Neural cell (in vitro differentiated cells): ENCODE results near the gene TMEM132E. TPM values are rescaled to one million over a fixed set of nuclear protein-coding genes. Genes with fewer than 3 reads are reported as not detected.

Source experiments
- H2AFZ ChIP-seq: fragments of 200-600, 300-800 bp; sonication (generic), shearing (Covaris generic); 2 replicates; pipeline ENCODE4 v1.6.0; 2014; ENCODE audit warnings: low read depth, mild to moderate bottlenecking, antibody characterized with exemption, low read length, moderate library complexity
- H3F3A ChIP-seq: fragments of 200-600 bp; shearing (Covaris generic); 2 replicates; pipeline ENCODE4 v1.6.1; 2016; ENCODE audit warnings: mild to moderate bottlenecking, moderate library complexity, mixed read lengths, antibody characterized with exemption, low read length; ENCODE audit not compliant: insufficient read depth, poor library complexity, severe bottlenecking
- H3K27ac ChIP-seq: fragments of 200-600, 300-800 bp; sonication (generic), shearing (Covaris generic); 2 replicates; pipeline ENCODE4 v1.5.1; 2014; ENCODE audit warnings: mild to moderate bottlenecking, low read length, moderate library complexity
- H3K27me3 ChIP-seq: fragments of 300-800, 200-600 bp; sonication (generic), shearing (Covaris generic); 2 replicates; pipeline ENCODE4 v1.6.0; 2014; ENCODE audit warnings: mild to moderate bottlenecking, low read depth, low read length, moderate library complexity; ENCODE audit not compliant: insufficient read depth
- H3K36me3 ChIP-seq: fragments of 300-800, 200-600 bp; sonication (generic), shearing (Covaris generic); 2 replicates; pipeline ENCODE4 v1.5.1; 2014; ENCODE audit warnings: mild to moderate bottlenecking, antibody characterized with exemption, low read length, moderate library complexity; ENCODE audit not compliant: insufficient read depth
- H3K4me2 ChIP-seq: fragments of 300-800, 200-600 bp; sonication (generic), shearing (Covaris generic); 2 replicates; pipeline ENCODE4 v1.6.0; 2014; ENCODE audit warnings: mild to moderate bottlenecking, low read length
- H3K4me3 ChIP-seq: fragments of 300-800, 200-600 bp; sonication (generic), shearing (Covaris generic); 2 replicates; pipeline ENCODE4 v1.5.1; 2014; ENCODE audit warnings: mild to moderate bottlenecking, low read length, moderate library complexity
- H3K79me2 ChIP-seq: fragments of 200-600 bp; shearing (Covaris generic); replicated peaks from 2 replicates; pipeline ENCODE4 v1.6.0; 2014; ENCODE audit warnings: mild to moderate bottlenecking, low read length, moderate library complexity; ENCODE audit not compliant: insufficient read depth
- H3K9ac ChIP-seq: fragments of 300-800, 200-600 bp; sonication (generic), shearing (Covaris generic); 2 replicates; pipeline ENCODE4 v1.6.1; 2016; ENCODE audit warnings: mild to moderate bottlenecking, low read length, mixed read lengths
- H3K9me2 ChIP-seq: fragments of 200-600 bp; shearing (Covaris generic); 2 replicates; pipeline ENCODE4 v1.6.1; 2016; ENCODE audit warnings: mild to moderate bottlenecking, low read length, mixed read lengths; ENCODE audit not compliant: insufficient read depth
- H3K9me3 ChIP-seq: fragments of 200-600, 300-800 bp; sonication (generic), shearing (Covaris generic); 2 replicates; pipeline ENCODE4 v1.6.1; 2016; ENCODE audit warnings: mild to moderate bottlenecking, mixed run types, low read length, moderate library complexity, mixed read lengths
- H4K20me1 ChIP-seq: fragments of 200-600 bp; shearing (Covaris generic); 2 replicates; pipeline ENCODE4 v1.6.1; 2016; ENCODE audit warnings: mild to moderate bottlenecking, mixed run types; ENCODE audit not compliant: insufficient read depth
- EP300 ChIP-seq: fragments of 450-650 bp; conservative IDR thresholded peaks from 2 replicates; pipeline ENCODE4 v1.6.1; 2014; ENCODE audit warnings: antibody characterized with exemption, mild to moderate bottlenecking, moderate library complexity; ENCODE audit not compliant: poor library complexity, severe bottlenecking
- EZH2 ChIP-seq: fragments of 200-600, 300-800 bp; shearing (Covaris generic), sonication (generic); IDR thresholded peaks from 2 replicates; pipeline ENCODE4 v1.6.1; 2014; ENCODE audit warnings: antibody characterized with exemption, low read length, borderline replicate concordance, mild to moderate bottlenecking; ENCODE audit not compliant: insufficient read depth, poor library complexity, severe bottlenecking
- MXI1 ChIP-seq: fragments of 450-650 bp; conservative IDR thresholded peaks from 2 replicates; pipeline ENCODE4 v1.6.1; 2014; ENCODE audit warnings: antibody characterized with exemption, mild to moderate bottlenecking; ENCODE audit not compliant: poor library complexity, severe bottlenecking
- POLR2AphosphoS5 ChIP-seq: IDR thresholded peaks from 2 replicates; pipeline ENCODE4 v1.6.1; 2012
- RAD21 ChIP-seq: fragments of 450-650 bp; conservative IDR thresholded peaks from 2 replicates; pipeline ENCODE4 v1.6.1; 2014; ENCODE audit warnings: antibody characterized with exemption, mild to moderate bottlenecking, moderate library complexity
- SMC3 ChIP-seq: fragments of 450-650 bp; conservative IDR thresholded peaks from 2 replicates; pipeline ENCODE4 v1.6.1; 2014; ENCODE audit warnings: antibody characterized with exemption, mild to moderate bottlenecking, moderate library complexity; ENCODE audit not compliant: poor library complexity
- TAF1 ChIP-seq: IDR thresholded peaks from 2 replicates; pipeline ENCODE4 v1.6.1; 2012; ENCODE audit warnings: low read depth
- polyA plus RNA-seq: library from polyadenylated mRNA; depleted of rRNA; stranded (reverse); fragments of >200 nt; gene quantifications from 2 replicates; pipeline ENCODE4 v1.2.3, GENCODE V29; 2014
- TF ChIP-seq, protein P1 (sequence below): IDR thresholded peaks from 2 replicates; pipeline ENCODE4 v1.6.1; 2012; ENCODE audit warnings: borderline replicate concordance
- TF ChIP-seq, protein P2 (sequence below): fragments of 450-650 bp; IDR thresholded peaks from 2 replicates; pipeline ENCODE4 v1.5.1; 2014; ENCODE audit warnings: antibody characterized with exemption, mild to moderate bottlenecking, moderate library complexity; ENCODE audit not compliant: poor library complexity, severe bottlenecking

TMEM132E gene
- polyA plus RNA-seq, 1 donor from 2014 or later = 1.8 TPM

DNA sequence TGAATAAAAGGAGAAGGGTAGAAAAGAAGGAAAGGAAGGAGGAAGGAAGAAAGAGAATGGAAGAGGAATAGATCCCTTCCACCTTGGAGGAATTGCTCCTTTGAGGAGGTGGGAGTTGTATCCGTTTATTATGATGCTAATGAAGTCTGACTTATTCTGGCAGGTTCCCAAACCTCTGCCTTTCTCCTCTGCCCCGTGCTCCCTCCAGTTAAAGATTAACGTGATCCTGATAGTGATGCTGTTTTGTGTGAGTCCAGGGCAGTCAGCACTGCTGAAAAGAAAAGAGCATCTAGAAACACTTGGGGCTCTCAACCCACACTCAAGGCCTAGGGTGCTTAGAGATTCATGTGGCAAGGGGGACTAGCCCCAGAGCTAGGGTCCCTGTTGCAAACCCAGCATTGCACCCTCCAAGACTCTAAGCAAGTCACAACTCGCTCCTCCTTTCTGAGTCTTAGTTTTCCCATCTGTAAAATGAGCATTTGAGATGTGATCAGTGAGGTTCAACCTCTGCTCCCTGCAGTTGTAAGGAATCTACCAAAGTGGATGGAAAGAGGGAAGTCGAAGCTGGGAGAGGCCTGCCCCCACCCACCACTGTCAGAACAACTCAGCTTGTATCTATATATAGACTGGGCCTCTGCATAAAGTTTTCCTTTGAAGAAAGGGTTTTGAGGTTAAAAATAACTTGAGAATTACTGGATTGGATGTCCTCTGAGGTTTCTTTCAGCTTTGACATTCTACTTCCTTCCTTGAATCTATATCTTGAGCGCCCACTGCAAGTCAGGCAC lies 46.9 kb upstream of the TMEM132E start:
- no peak overlapping the region for H2AFZ ChIP-seq
- no peak overlapping the region for H3K9ac ChIP-seq
- no peak overlapping the region for H3K4me3 ChIP-seq
- H3K36me3 ChIP-seq = no peaks in the 10 kb centered on the region
- H3K4me2 ChIP-seq = no peak overlapping the region
- H3F3A ChIP-seq = no peaks in the 10 kb centered on the region
- H3K27ac ChIP-seq = no peak overlapping the region
- TF ChIP-seq, protein P1, sequence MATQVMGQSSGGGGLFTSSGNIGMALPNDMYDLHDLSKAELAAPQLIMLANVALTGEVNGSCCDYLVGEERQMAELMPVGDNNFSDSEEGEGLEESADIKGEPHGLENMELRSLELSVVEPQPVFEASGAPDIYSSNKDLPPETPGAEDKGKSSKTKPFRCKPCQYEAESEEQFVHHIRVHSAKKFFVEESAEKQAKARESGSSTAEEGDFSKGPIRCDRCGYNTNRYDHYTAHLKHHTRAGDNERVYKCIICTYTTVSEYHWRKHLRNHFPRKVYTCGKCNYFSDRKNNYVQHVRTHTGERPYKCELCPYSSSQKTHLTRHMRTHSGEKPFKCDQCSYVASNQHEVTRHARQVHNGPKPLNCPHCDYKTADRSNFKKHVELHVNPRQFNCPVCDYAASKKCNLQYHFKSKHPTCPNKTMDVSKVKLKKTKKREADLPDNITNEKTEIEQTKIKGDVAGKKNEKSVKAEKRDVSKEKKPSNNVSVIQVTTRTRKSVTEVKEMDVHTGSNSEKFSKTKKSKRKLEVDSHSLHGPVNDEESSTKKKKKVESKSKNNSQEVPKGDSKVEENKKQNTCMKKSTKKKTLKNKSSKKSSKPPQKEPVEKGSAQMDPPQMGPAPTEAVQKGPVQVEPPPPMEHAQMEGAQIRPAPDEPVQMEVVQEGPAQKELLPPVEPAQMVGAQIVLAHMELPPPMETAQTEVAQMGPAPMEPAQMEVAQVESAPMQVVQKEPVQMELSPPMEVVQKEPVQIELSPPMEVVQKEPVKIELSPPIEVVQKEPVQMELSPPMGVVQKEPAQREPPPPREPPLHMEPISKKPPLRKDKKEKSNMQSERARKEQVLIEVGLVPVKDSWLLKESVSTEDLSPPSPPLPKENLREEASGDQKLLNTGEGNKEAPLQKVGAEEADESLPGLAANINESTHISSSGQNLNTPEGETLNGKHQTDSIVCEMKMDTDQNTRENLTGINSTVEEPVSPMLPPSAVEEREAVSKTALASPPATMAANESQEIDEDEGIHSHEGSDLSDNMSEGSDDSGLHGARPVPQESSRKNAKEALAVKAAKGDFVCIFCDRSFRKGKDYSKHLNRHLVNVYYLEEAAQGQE = no peak
- TF ChIP-seq EZH2 = no peak
- no peak for TF ChIP-seq MXI1
- TF ChIP-seq SMC3 = no peak
- TF ChIP-seq TAF1 = no peak
- TF ChIP-seq POLR2AphosphoS5 = no peak
- TF ChIP-seq, protein P2, sequence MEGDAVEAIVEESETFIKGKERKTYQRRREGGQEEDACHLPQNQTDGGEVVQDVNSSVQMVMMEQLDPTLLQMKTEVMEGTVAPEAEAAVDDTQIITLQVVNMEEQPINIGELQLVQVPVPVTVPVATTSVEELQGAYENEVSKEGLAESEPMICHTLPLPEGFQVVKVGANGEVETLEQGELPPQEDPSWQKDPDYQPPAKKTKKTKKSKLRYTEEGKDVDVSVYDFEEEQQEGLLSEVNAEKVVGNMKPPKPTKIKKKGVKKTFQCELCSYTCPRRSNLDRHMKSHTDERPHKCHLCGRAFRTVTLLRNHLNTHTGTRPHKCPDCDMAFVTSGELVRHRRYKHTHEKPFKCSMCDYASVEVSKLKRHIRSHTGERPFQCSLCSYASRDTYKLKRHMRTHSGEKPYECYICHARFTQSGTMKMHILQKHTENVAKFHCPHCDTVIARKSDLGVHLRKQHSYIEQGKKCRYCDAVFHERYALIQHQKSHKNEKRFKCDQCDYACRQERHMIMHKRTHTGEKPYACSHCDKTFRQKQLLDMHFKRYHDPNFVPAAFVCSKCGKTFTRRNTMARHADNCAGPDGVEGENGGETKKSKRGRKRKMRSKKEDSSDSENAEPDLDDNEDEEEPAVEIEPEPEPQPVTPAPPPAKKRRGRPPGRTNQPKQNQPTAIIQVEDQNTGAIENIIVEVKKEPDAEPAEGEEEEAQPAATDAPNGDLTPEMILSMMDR = no peak
- no peak for TF ChIP-seq RAD21
- no peak for TF ChIP-seq EP300
- H3K9me2 ChIP-seq = no peaks in the 10 kb centered on the region
- no peaks in the 10 kb centered on the region for H4K20me1 ChIP-seq
- no peaks in the 10 kb centered on the region for H3K27me3 ChIP-seq
- no peaks in the 10 kb centered on the region for H3K9me3 ChIP-seq
- H3K79me2 ChIP-seq = no peaks in the 10 kb centered on the region

DNA sequence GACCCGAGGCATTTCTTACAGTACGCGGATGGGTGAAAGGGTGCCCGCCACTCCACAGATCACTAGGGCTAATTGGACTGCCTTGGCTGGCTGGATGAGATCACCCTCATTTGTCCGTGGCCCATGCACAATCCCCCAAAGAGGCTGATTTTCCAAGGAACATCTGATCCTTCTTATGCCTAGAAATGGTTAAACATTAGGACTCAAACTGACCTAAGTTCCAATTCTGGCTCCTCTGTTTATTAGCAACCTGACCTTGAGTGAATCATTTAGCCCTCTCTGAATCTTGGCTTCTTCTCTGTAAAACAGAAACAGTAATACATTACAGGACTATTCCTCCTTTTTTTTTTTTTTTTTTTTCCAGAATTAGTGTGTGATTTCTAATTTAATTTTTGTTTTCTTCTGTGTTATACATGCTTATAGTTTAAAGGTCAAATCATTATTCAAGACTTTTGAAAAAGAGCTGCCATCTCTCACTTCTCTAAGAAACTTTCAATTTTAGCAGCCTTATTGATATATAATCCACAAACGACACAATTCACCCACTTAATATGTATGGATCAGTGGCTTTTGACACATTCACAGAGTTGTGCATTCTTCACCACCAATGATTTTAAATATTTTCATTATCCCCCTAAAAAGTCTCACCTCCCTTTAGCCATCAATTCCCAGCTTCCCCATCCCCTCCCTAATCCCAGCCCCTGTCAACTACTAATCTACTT lies 45.4 kb upstream of the TMEM132E start:
- Histone ChIP-seq H3K27me3 (no peaks in the 10 kb centered on the region), H3K79me2 (no peaks in the 10 kb centered on the region)

More for the DNA sequence above, 45.4 kb upstream of the TMEM132E start:
- Histone ChIP-seq H3K9ac (no peak overlapping the region), H3K4me2 (no peak overlapping the region), H3K27ac (no peak overlapping the region), H3K9me2 (no peaks in the 10 kb centered on the region), H3K4me3 (no peak overlapping the region), H2AFZ (no peak overlapping the region), H4K20me1 (no peaks in the 10 kb centered on the region), H3K36me3 (no peaks in the 10 kb centered on the region), H3F3A (no peaks in the 10 kb centered on the region), H3K9me3 (no peaks in the 10 kb centered on the region)
- TF ChIP-seq MXI1 = no peak
- TF ChIP-seq, protein P2 = no peak
